Measurements from ENCODE around the gene DLGAP5.

- no peak for TF ChIP-seq RFX5 (IDR thresholded peaks at IDR 0.05; ENCODE audit: low read depth, low read length)
- TF ChIP-seq XRCC5 (optimal IDR thresholded peaks at IDR 0.05; ENCODE audit: low read length): no peak
- no peak for TF ChIP-seq NPAS2 (CRISPR knock-in tag; IDR thresholded peaks at IDR 0.05; ENCODE audit: borderline replicate concordance)
- no peak for TF ChIP-seq IKZF5 (CRISPR knock-in tag; IDR thresholded peaks at IDR 0.05)
- TF ChIP-seq REST (IDR thresholded peaks at IDR 0.05; ENCODE audit: borderline replicate concordance in 1 of 2, low read depth in 1 of 2, low read length in 2 of 2): no peak
- no peak for TF ChIP-seq CENPT (CRISPR knock-in tag; IDR thresholded peaks at IDR 0.05; ENCODE audit: low read depth)
- no peak for TF ChIP-seq CTCF (CRISPR knock-in tag; IDR thresholded peaks at IDR 0.05)
- no peak for TF ChIP-seq SP2 (CRISPR knock-in tag; IDR thresholded peaks at IDR 0.05)
- TF ChIP-seq NR2F6 (IDR thresholded peaks at IDR 0.05): no peak
- no peak for TF ChIP-seq NR2F6 (CRISPR knock-in tag; IDR thresholded peaks at IDR 0.05)
Measured at GRCh38 chr14:55117803-55118441, 73.5 kb downstream of the DLGAP5 start.
